ENCODE measurements around the gene E4F1. TPM values are rescaled to one million over a fixed set of nuclear protein-coding genes. Genes with fewer than 3 reads are reported as not detected.

Gene E4F1
- total and polyA plus RNA-seq, 2 donors (not counting 1 experiment from before 2014, with no cell fraction given) = 6.7 to 31.2 TPM

GRCh38 chr16:2282866-2283555 lies 59.6 kb downstream of the E4F1 start:
- Histone ChIP-seq H3K36me3 (ENCODE audit: control insufficient read depth, insufficient read depth, low read length) (no peaks in the 10 kb centered on the region), H4K20me1 (ENCODE audit: control insufficient read depth, extremely low read depth, insufficient read depth, low read length) (no peaks in the 10 kb centered on the region), H3K27ac (ENCODE audit: insufficient read depth, low read length) (no peak overlapping the region), H3K27me3 (ENCODE audit: control insufficient read depth, insufficient read depth, low read length) (no peaks in the 10 kb centered on the region), H3K4me3 (replicated peaks in 1 of 4; ENCODE audit: control extremely low read depth in 1 of 4, insufficient read depth in 1 of 4, low read depth in 3 of 4, low read length in 4 of 4) (no peak overlapping the region), H2AFZ (ENCODE audit: low read length) (no peak overlapping the region), H3K79me2 (ENCODE audit: control insufficient read depth, insufficient read depth, low read length) (no peaks in the 10 kb centered on the region), H3K9ac (ENCODE audit: insufficient read depth, low read length) (no peak overlapping the region), H3K4me2 (ENCODE audit: extremely low read depth, insufficient read depth, low read length) (no peak overlapping the region), H3K9me3 (ENCODE audit: control insufficient read depth, insufficient read depth, low read depth, low read length) (no peaks in the 10 kb centered on the region), H3K4me1 (ENCODE audit: control insufficient read depth, extremely low read depth, insufficient read depth, low read length) (no peaks in the 10 kb centered on the region)
- TF ChIP-seq EZH2 (IDR thresholded peaks at IDR 0.05; ENCODE audit: low read length, missing control alignments) = no peak
- no peak for TF ChIP-seq CTCF (conservative IDR thresholded peaks at IDR 0.05 in 1 of 2, IDR thresholded peaks at IDR 0.05 in 1 of 2; ENCODE audit: low read depth in 1 of 2, low read length in 2 of 2)
- DNase-seq (ENCODE audit: low read depth in 2 of 2) = no peak

GRCh38 chr16:2284001-2284770 lies 60.8 kb downstream of the E4F1 start:
- Histone ChIP-seq H4K20me1 (ENCODE audit: control insufficient read depth, extremely low read depth, insufficient read depth, low read length) (no peaks in the 10 kb centered on the region), H3K9ac (ENCODE audit: insufficient read depth, low read length) (no peak overlapping the region), H3K4me3 (replicated peaks in 1 of 4; ENCODE audit: control extremely low read depth in 1 of 4, insufficient read depth in 1 of 4, low read depth in 3 of 4, low read length in 4 of 4) (no peak overlapping the region), H3K79me2 (ENCODE audit: control insufficient read depth, insufficient read depth, low read length) (no peaks in the 10 kb centered on the region), H3K4me2 (ENCODE audit: extremely low read depth, insufficient read depth, low read length) (no peak overlapping the region), H3K27me3 (ENCODE audit: control insufficient read depth, insufficient read depth, low read length) (no peaks in the 10 kb centered on the region), H2AFZ (ENCODE audit: low read length) (no peak overlapping the region), H3K4me1 (ENCODE audit: control insufficient read depth, extremely low read depth, insufficient read depth, low read length) (no peaks in the 10 kb centered on the region), H3K36me3 (ENCODE audit: control insufficient read depth, insufficient read depth, low read length) (no peaks in the 10 kb centered on the region), H3K27ac (ENCODE audit: insufficient read depth, low read length) (no peak overlapping the region), H3K9me3 (ENCODE audit: control insufficient read depth, insufficient read depth, low read depth, low read length) (no peaks in the 10 kb centered on the region)
- no peak for TF ChIP-seq CTCF (conservative IDR thresholded peaks at IDR 0.05 in 1 of 2, IDR thresholded peaks at IDR 0.05 in 1 of 2; ENCODE audit: low read depth in 1 of 2, low read length in 2 of 2)
- no peak for TF ChIP-seq EZH2 (IDR thresholded peaks at IDR 0.05; ENCODE audit: low read length, missing control alignments)
- DNase-seq (ENCODE audit: low read depth in 2 of 2) = no peak

DNA sequence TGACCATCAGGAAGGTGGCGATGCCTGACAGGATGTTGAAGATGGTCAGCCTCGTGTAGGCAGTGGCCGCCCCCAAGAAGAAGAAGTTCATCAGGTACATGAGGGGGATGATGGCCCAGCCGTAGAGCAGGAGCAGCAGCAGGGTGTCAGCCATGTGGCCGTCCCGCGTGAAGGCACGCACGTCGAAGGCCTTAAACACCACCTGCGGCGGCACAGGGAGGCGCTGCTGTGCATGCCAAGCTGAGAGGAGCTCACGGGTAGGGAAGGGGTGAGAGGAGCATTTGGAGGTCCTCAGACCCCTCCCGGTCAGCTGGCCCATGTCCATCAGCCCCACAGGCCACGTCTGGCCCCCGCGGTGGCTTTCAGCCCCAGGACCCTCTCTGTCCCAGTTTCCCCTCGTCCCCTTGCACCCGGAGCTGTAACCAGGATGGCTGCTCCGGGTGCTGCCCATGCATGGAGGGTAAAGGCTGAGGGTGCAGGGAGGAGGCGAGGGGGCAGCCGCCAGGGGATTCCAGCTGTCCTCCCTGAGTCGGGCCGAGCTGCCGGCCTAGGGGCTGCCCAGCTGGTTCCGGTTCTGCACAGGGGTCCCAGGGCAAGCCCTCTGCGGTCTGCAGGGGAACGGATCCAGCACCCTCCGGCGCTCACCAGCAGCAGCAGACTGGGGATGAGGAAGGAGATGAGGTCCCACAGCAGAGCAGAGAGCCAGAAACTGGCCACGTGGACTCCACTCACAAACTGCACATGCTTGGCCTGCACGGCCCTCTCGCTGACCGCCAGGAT lies 61.6 kb downstream of the E4F1 start:
- H3K4me2 ChIP-seq (ENCODE audit: extremely low read depth, insufficient read depth, low read length) = no peak overlapping the region
- H3K4me3 ChIP-seq (replicated peaks in 1 of 4; ENCODE audit: control extremely low read depth in 1 of 4, insufficient read depth in 1 of 4, low read depth in 3 of 4, low read length in 4 of 4) = no peak overlapping the region
- no peak overlapping the region for H3K27ac ChIP-seq (ENCODE audit: insufficient read depth, low read length)
- H3K79me2 ChIP-seq (ENCODE audit: control insufficient read depth, insufficient read depth, low read length) = no peaks in the 10 kb centered on the region
- no peaks in the 10 kb centered on the region for H3K9me3 ChIP-seq (ENCODE audit: control insufficient read depth, insufficient read depth, low read depth, low read length)
- no peak overlapping the region for H2AFZ ChIP-seq (ENCODE audit: low read length)
- no peaks in the 10 kb centered on the region for H3K4me1 ChIP-seq (ENCODE audit: control insufficient read depth, extremely low read depth, insufficient read depth, low read length)
- H3K9ac ChIP-seq (ENCODE audit: insufficient read depth, low read length) = no peak overlapping the region
- no peak for DNase-seq (ENCODE audit: low read depth in 2 of 2)
- H3K36me3 ChIP-seq (ENCODE audit: control insufficient read depth, insufficient read depth, low read length) = no peaks in the 10 kb centered on the region
- H3K27me3 ChIP-seq (ENCODE audit: control insufficient read depth, insufficient read depth, low read length) = no peaks in the 10 kb centered on the region
- TF ChIP-seq CTCF (conservative IDR thresholded peaks at IDR 0.05 in 1 of 2, IDR thresholded peaks at IDR 0.05 in 1 of 2; ENCODE audit: low read depth in 1 of 2, low read length in 2 of 2) (no peak), EZH2 (IDR thresholded peaks at IDR 0.05; ENCODE audit: low read length, missing control alignments) (no peak)
- H4K20me1 ChIP-seq (ENCODE audit: control insufficient read depth, extremely low read depth, insufficient read depth, low read length) = no peaks in the 10 kb centered on the region

Data from fibroblast of lung (primary cell).